HepG2 (cell line): ENCODE measurements around the gene PHTF2. TPM values are rescaled to one million over a fixed set of nuclear protein-coding genes. Genes with fewer than 3 reads are reported as not detected.

Source experiments
- PTBP1 ChIP-seq: fragments of 200-400 bp; formaldehyde crosslinking; IDR thresholded peaks from 2 replicates; pipeline ENCODE4 v1.6.1; 2018; ENCODE audit warnings: low read length, low read depth; ENCODE audit not compliant: poor library complexity, severe bottlenecking
- SMAD1 ChIP-seq: sonication (generic); formaldehyde crosslinking; IDR thresholded peaks from 2 replicates; pipeline ENCODE4 v1.4.0; 2020; ENCODE audit warnings: missing genetic modification reagents, low read depth, mild to moderate bottlenecking, borderline replicate concordance
- ZBTB3 ChIP-seq: sonication (generic); formaldehyde crosslinking; IDR thresholded peaks from 2 replicates; pipeline ENCODE4 v1.4.0; 2020; ENCODE audit warnings: low read depth, mild to moderate bottlenecking, moderate library complexity, missing genetic modification reagents, borderline replicate concordance
- ZNF230 ChIP-seq: sonication (generic); formaldehyde crosslinking; IDR thresholded peaks from 2 replicates; pipeline ENCODE4 v1.4.0; 2020; ENCODE audit warnings: mild to moderate bottlenecking, missing genetic modification reagents
- ZNF317 ChIP-seq: sonication (generic); formaldehyde crosslinking; IDR thresholded peaks from 2 replicates; pipeline ENCODE4 v1.5.0; 2020; ENCODE audit warnings: mild to moderate bottlenecking, missing genetic modification reagents
- ZNF570 ChIP-seq: sonication (generic); formaldehyde crosslinking; IDR thresholded peaks from 2 replicates; pipeline ENCODE4 v1.4.0; 2020; ENCODE audit warnings: mild to moderate bottlenecking, missing genetic modification reagents, borderline replicate concordance
- polyA plus RNA-seq, 8 experiments: library from polyadenylated mRNA; depleted of rRNA in 3 of 8; stranded (reverse) in 7 of 8; unstranded in 1 of 8; fragments of >200 nt; fragmentation: Illumina TruSeq in 4 of 8; extraction: Trizol in 4 of 8; gene quantifications; 2 replicates each; pipeline versions ENCODE4 v1.2.1 to v1.2.3, GENCODE V29; 2011 to 2016; ENCODE audit warnings: low read depth in 4 of 8, missing spikeins in 1 of 8, mixed read lengths in 1 of 8; ENCODE audit not compliant: insufficient read depth in 1 of 8
- total RNA-seq, 5 experiments: library from RNA; depleted of rRNA; stranded (reverse); fragments of >200 nt; fragmentation: Illumina TruSeq; extraction: Trizol; gene quantifications; 2 replicates each; pipeline ENCODE4 v1.2.3, GENCODE V29; 2016; ENCODE audit warnings: low read depth in 1 of 5
- TF ChIP-seq, protein P1 (sequence below): sonication (generic); formaldehyde crosslinking; IDR thresholded peaks from 2 replicates; pipeline ENCODE4 v1.4.0; 2020; ENCODE audit warnings: missing genetic modification reagents
- TF ChIP-seq, protein P2 (sequence below): sonication (generic); formaldehyde crosslinking; IDR thresholded peaks from 2 replicates; pipeline ENCODE4 v1.4.0; 2020; ENCODE audit warnings: mild to moderate bottlenecking, missing genetic modification reagents
- TF ChIP-seq, protein P3 (sequence below): sonication (generic); formaldehyde crosslinking; IDR thresholded peaks from 2 replicates; pipeline ENCODE4 v1.4.0; 2020; ENCODE audit warnings: mild to moderate bottlenecking, missing genetic modification reagents

Gene PHTF2
- total and polyA plus RNA-seq, 2 of the 13 experiments (the other 11 are each of a cell fraction or from before 2014, with no cell fraction given) = 7.4 to 10.2 TPM

DNA sequence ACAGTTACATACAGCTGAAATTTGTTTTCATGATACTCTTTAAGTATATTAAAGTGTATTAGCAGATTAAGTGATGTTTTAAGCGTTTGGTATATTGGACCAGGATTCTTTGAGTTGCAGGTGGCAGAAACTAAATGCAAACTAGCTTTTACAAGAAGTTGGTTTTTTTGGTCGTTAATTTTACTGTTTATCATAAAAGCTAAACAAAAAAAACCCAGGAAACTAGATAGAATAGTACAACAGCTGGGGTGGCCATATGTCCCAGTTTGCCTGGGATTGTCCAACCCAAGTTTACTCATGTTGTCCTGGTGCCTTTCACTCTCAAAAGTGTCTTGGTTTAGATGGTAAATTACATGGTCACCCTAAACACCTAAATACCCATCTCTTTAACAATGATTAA lies 108.7 kb downstream of the PHTF2 start (continued):
- TF ChIP-seq, protein P1, sequence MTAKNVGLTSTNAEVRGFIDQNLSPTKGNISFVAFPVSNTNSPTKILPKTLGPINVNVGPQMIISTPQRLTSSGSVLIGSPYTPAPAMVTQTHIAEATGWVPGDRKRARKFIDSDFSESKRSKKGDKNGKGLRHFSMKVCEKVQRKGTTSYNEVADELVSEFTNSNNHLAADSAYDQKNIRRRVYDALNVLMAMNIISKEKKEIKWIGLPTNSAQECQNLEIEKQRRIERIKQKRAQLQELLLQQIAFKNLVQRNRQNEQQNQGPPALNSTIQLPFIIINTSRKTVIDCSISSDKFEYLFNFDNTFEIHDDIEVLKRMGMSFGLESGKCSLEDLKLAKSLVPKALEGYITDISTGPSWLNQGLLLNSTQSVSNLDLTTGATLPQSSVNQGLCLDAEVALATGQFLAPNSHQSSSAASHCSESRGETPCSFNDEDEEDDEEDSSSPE = no peak
- TF ChIP-seq, protein P2, sequence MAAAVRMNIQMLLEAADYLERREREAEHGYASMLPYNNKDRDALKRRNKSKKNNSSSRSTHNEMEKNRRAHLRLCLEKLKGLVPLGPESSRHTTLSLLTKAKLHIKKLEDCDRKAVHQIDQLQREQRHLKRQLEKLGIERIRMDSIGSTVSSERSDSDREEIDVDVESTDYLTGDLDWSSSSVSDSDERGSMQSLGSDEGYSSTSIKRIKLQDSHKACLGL (CRISPR knock-in tag) = no peak
- TF ChIP-seq ZNF230 (CRISPR knock-in tag) (no peak), SMAD1 (CRISPR knock-in tag) (no peak), ZBTB3 (no peak), ZNF317 (CRISPR knock-in tag) (no peak), PTBP1 (no peak), ZNF570 (CRISPR knock-in tag) (no peak)
- TF ChIP-seq, protein P3, sequence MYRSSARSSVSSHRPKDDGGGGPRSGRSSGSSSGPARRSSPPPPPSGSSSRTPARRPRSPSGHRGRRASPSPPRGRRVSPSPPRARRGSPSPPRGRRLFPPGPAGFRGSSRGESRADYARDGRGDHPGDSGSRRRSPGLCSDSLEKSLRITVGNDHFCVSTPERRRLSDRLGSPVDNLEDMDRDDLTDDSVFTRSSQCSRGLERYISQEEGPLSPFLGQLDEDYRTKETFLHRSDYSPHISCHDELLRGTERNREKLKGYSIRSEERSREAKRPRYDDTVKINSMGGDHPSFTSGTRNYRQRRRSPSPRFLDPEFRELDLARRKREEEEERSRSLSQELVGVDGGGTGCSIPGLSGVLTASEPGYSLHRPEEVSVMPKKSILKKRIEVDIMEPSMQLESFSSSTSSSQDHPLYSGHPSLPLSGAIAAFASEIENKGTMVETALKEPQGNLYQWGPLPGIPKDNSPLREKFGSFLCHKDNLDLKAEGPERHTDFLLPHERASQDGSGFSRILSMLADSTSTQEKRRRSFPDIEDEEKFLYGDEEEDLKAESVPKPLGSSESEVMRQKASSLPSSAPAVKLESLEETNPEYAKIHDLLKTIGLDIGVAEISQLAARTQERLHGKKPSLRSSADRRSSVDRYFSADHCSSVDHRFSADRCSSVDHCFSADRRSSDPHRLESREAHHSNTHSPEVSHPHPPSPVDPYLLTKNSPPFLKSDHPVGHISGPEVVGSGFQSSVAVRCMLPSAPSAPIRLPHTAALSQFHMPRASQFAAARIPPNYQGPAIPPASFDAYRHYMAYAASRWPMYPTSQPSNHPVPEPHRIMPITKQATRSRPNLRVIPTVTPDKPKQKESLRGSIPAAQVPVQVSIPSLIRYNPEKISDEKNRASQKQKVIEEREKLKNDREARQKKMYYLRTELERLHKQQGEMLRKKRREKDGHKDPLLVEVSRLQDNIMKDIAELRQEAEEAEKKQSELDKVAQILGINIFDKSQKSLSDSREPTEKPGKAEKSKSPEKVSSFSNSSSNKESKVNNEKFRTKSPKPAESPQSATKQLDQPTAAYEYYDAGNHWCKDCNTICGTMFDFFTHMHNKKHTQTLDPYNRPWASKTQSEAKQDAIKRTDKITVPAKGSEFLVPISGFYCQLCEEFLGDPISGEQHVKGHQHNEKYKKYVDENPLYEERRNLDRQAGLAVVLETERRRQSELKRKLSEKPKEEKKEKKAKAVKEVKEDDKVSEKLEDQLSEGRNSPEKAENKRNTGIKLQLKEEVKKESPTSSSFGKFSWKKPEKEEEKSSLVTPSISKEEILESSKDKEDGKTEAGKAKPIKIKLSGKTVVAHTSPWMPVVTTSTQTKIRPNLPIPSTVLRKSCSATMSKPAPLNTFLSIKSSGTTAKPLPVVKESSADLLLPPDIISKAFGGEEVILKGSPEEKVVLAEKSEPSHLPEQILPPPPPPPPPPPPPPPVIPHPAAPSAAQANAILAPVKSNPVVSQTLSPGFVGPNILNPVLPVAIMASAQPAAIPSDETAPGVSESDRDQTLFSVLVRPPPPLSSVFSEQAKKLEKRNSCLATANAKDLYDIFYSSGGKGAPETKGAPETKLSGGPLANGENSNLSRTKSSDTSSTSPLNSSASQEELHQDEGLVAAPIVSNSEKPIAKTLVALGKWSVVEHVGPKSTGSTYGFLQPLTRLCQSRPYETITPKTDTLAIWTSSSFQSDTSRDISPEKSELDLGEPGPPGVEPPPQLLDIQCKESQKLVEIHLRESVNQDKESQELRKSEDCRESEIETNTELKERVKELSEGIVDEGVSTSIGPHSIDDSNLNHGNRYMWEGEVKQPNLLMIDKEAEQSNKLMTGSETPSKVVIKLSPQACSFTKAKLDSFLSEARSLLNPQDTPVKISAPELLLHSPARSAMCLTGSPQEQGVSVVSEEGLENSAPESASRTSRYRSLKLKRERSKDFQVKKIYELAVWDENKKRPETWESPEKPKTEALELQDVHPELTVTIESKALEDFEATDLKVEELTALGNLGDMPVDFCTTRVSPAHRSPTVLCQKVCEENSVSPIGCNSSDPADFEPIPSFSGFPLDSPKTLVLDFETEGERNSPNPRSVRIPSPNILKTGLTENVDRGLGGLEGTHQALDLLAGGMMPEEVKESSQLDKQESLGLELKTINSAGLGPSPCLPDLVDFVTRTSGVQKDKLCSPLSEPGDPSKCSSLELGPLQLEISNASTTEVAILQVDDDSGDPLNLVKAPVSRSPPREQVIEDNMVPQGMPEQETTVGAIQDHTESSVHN (CRISPR knock-in tag) = no peak
